GM18498 (cell line): ENCODE data around the gene ANKRD49.

Experiments
- ATAC-seq: cut with Tn5 transposase; IDR thresholded peaks from one replicate; pipeline ENCODE4 v1.9.1; 2021; ENCODE audit warnings: mild to moderate bottlenecking, moderate library complexity; ENCODE audit not compliant: unreplicated experiment

ANKRD49 gene

DNA sequence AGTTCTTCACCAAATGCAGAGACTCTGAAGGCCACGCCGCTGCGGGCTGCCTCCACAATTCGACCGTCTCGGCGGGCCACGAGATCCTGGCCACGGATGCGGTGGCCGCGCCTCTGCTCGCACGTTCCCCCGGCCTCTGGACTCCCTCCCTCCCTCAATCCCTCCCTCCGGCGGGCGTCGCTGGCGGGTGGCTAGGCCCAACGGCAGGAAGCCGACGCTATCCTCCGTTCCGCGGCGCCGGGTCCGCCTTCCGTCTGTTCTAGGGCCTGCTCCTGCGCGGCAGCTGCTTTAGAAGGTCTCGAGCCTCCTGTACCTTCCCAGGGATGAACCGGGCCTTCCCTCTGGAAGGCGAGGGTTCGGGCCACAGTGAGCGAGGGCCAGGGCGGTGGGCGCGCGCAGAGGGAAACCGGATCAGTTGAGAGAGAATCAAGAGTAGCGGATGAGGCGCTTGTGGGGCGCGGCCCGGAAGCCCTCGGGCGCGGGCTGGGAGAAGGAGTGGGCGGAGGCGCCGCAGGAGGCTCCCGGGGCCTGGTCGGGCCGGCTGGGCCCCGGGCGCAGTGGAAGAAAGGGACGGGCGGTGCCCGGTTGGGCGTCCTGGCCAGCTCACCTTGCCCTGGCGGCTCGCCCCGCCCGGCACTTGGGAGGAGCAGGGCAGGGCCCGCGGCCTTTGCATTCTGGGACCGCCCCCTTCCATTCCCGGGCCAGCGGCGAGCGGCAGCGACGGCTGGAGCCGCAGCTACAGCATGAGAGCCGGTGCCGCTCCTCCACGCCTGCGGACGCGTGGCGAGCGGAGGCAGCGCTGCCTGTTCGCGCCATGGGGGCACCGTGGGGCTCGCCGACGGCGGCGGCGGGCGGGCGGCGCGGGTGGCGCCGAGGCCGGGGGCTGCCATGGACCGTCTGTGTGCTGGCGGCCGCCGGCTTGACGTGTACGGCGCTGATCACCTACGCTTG is 50.2 kb downstream of the ANKRD49 start, which contains the start of gene FUT4:
Gene FUT4 (plus strand): TSS at position 227 of the 951 bp plus-strand sequence. CDS start 213 bp downstream, at position 440.
- peak; percentile 89 for ATAC-seq

GRCh38 chr11:94544646-94545263 is 51.0 kb downstream of the ANKRD49 start:
- ATAC-seq: no peak

DNA sequence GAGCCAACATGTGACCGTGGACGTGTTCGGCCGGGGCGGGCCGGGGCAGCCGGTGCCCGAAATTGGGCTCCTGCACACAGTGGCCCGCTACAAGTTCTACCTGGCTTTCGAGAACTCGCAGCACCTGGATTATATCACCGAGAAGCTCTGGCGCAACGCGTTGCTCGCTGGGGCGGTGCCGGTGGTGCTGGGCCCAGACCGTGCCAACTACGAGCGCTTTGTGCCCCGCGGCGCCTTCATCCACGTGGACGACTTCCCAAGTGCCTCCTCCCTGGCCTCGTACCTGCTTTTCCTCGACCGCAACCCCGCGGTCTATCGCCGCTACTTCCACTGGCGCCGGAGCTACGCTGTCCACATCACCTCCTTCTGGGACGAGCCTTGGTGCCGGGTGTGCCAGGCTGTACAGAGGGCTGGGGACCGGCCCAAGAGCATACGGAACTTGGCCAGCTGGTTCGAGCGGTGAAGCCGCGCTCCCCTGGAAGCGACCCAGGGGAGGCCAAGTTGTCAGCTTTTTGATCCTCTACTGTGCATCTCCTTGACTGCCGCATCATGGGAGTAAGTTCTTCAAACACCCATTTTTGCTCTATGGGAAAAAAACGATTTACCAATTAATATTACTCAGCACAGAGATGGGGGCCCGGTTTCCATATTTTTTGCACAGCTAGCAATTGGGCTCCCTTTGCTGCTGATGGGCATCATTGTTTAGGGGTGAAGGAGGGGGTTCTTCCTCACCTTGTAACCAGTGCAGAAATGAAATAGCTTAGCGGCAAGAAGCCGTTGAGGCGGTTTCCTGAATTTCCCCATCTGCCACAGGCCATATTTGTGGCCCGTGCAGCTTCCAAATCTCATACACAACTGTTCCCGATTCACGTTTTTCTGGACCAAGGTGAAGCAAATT is 51.7 kb downstream of the ANKRD49 start:
- no peak for ATAC-seq

- no peak for ATAC-seq
Measured at GRCh38 chr11:94546162-94546470, 52.3 kb downstream of the ANKRD49 start.

GRCh38 chr11:94546886-94547285 is 53.1 kb downstream of the ANKRD49 start:
- ATAC-seq: no peak

GRCh38 chr11:94549146-94549545 is 55.4 kb downstream of the ANKRD49 start:
- no peak for ATAC-seq
